Mucosa of descending colon (tissue), 3 donors: Measurements from ENCODE around the gene GTF2A1L. TPM values are rescaled to one million over a fixed set of nuclear protein-coding genes. Genes with fewer than 3 reads are reported as not detected.
"Not testable (repeated sequence)": the region's sequence is repeated elsewhere in the genome, so short reads cannot be mapped to it uniquely, and the experiment has no call there.

Source experiments
- ATAC-seq: fragments of 200-7000 bp; cut with Tn5 transposase; one replicate; pipeline ENCODE4 v1.9.1; 2020; ENCODE audit warnings: mild to moderate bottlenecking, moderate library complexity
- DNase-seq, 3 donors: peaks; one replicate each; pipeline ENCODE4 v3.0.0-alpha.2; 2020
- H3K36me3 ChIP-seq: fragments of 200-600 bp; one replicate; pipeline ENCODE4 v1.8.0; 2021; ENCODE audit warnings: low read depth, mild to moderate bottlenecking
- H3K4me1 ChIP-seq: fragments of 200-600 bp; one replicate; pipeline ENCODE4 v1.8.0; 2021; ENCODE audit warnings: low read depth, mild to moderate bottlenecking
- H3K4me3 ChIP-seq: fragments of 200-600 bp; one replicate; pipeline ENCODE4 v1.8.0; 2021; ENCODE audit warnings: mild to moderate bottlenecking
- H3K9me3 ChIP-seq: fragments of 200-600 bp; one replicate; pipeline ENCODE4 v1.8.0; 2021; ENCODE audit warnings: mild to moderate bottlenecking
- CTCF ChIP-seq: fragments of 200-600 bp; IDR thresholded peaks from one replicate; pipeline ENCODE4 v1.8.0; 2022; ENCODE audit warnings: antibody characterized with exemption, mild to moderate bottlenecking
- intact Hi-C, 2 donors: fragments of 100-400 bp; cut with DNase I in 1 of 2; cut with micrococcal nuclease in 1 of 2; formaldehyde crosslinking; loops; one replicate each; pipeline versions ENCODE4 v1.11.0 to v1.11.1; 2022; cut with DNase I, micrococcal nuclease
- total RNA-seq, 3 donors: library from RNA; stranded (reverse); fragmentation: NEBNext Ultra II Directional in 2 of 3; extraction: Animal tissue kit (Norgen Biotek cat#: 25700) in 2 of 3; gene quantifications; one replicate each; pipeline versions ENCODE4 v1.2.1 to v1.2.4, GENCODE V29; 2021 to 2023
- donor health status: DM: no; HTN: no; CAD: no; lungs with moderate emphysema.
- donor health status: DM: no; HTN: no; CAD: no.
- donor health status: DM: no; HTN: yes; CAD: no.

Gene GTF2A1L
- total RNA-seq, 3 donors from 2014 or later: 0.77 to 8.6 TPM; not detected in 1

GRCh38 chr2:48693645-48694044 lies 76.0 kb downstream of the GTF2A1L start:
- Histone ChIP-seq H3K36me3 (no peaks in the 10 kb centered on the region), H3K4me1 (no peaks in the 10 kb centered on the region), H3K9me3 (no peaks in the 10 kb centered on the region), H3K4me3 (no peak overlapping the region)
- intact Hi-C loops: no loop called here
- TF ChIP-seq CTCF: no peak
- no peak for DNase-seq
- no peak for ATAC-seq

- DNase-seq (no peak), ATAC-seq (no peak)
- H3K4me1 ChIP-seq: no peaks in the 10 kb centered on the region
- no peaks in the 10 kb centered on the region for H3K9me3 ChIP-seq
- intact Hi-C loops: no loop called here
- no peak for TF ChIP-seq CTCF
- no peak overlapping the region for H3K4me3 ChIP-seq
- no peaks in the 10 kb centered on the region for H3K36me3 ChIP-seq
Observed at GRCh38 chr2:48694149-48694548, 76.5 kb downstream of the GTF2A1L start.

DNA sequence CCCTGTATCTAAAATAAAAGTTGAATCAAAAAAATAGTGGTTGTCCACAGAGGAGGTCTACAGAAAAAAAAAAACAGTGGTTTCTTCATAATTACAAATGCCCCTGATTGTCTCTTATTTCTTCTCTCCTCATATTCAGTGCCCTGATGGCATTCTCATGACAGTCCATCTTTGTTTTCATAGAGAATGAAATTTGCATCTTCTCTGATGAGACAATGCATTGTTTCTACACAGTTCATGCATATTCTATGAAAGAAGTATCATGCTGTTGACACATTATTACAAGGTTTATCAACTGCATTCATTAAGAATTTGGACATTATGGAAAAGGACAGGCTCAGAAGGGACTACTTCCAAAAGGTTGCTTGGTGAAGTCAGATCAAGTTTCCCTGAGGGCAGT lies 78.3 kb downstream of the GTF2A1L start:
- Histone ChIP-seq H3K4me3 (no peak overlapping the region), H3K4me1 (no peaks in the 10 kb centered on the region), H3K36me3 (no peaks in the 10 kb centered on the region), H3K9me3 (no peaks in the 10 kb centered on the region)
- intact Hi-C loops: no loop called here
- ATAC-seq: no peak
- TF ChIP-seq CTCF: no peak
- DNase-seq: no peak

- TF ChIP-seq CTCF: no peak
- Histone ChIP-seq H3K36me3 (no peaks in the 10 kb centered on the region), H3K9me3 (no peaks in the 10 kb centered on the region), H3K4me1 (no peaks in the 10 kb centered on the region), H3K4me3 (no peak overlapping the region)
- intact Hi-C loops: no loop called here
- ATAC-seq (no peak), DNase-seq (no peak)
Observed at GRCh38 chr2:48696881-48697280, 79.2 kb downstream of the GTF2A1L start.

- no peak for TF ChIP-seq CTCF
- Histone ChIP-seq H3K36me3 (no peaks in the 10 kb centered on the region), H3K4me1 (no peaks in the 10 kb centered on the region), H3K4me3 (no peak overlapping the region), H3K9me3 (no peaks in the 10 kb centered on the region)
- no peak for DNase-seq
- ATAC-seq: no peak
- intact Hi-C loops: no loop called here
Observed at GRCh38 chr2:48699348-48699930, 81.8 kb downstream of the GTF2A1L start.

DNA sequence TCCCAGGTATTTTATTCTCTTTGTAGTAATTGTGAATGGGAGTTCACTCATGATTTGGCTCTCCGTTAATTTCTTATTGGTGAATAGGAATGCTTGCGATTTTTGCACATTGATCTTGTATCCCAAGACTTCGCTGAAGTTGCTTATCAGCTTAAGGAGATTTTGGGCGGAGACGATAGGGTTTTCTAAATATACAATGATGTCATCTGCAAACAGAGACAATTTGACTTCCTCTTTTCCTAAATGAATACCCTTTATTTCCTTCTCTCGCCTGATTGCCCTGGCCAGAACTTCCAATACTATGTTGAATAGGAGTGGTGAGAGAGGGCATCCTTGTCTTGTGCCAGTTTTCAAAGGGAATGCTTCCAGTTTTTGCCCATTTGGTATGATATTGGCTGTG lies 86.0 kb downstream of the GTF2A1L start:
- intact Hi-C loops, H3K9me3 ChIP-seq, H3K4me3 ChIP-seq, H3K4me1 ChIP-seq, ATAC-seq, DNase-seq, H3K36me3 ChIP-seq: not testable (repeated sequence)
